M059J (cell line): ENCODE data around the gene ANP32B. TPM values are rescaled to one million over a fixed set of nuclear protein-coding genes. Genes with fewer than 3 reads are reported as not detected.
"Not testable (repeated sequence)": the region's sequence is repeated elsewhere in the genome, so short reads cannot be mapped to it uniquely, and the experiment has no call there.

Experiments used
- DNase-seq: peaks from one replicate; pipeline ENCODE4 v3.0.0-alpha.2; 2012; ENCODE audit warnings: low read depth
- total RNA-seq: library from RNA; depleted of rRNA; stranded (reverse); fragments of >200 nt; shearing (Covaris generic); gene quantifications from 2 replicates; pipeline ENCODE4 v1.2.3, GENCODE V29; 2014

The ANP32B gene
- total RNA-seq, 1 experiment from 2014 or later = 23.6 TPM

DNA sequence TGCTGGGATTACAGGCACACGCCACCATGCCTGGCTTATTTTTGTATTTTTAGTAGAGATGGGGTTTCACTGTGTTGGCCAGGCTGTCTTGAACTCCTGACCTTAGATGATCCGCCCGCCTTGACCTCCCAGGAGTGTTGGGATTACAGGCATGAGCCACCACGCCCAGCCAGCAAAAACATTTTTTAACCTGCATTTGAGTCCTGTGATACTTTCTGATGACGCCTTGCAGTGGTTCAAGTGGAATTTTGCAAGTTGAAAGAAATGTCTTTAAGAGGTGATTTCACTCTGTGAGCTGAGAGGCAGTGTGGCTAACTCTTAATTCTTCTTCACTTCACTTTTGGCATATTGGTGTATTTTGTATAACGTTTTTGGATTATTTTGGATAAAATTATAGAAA is 9.1 kb downstream of the ANP32B start:
- DNase-seq = no peak

DNA sequence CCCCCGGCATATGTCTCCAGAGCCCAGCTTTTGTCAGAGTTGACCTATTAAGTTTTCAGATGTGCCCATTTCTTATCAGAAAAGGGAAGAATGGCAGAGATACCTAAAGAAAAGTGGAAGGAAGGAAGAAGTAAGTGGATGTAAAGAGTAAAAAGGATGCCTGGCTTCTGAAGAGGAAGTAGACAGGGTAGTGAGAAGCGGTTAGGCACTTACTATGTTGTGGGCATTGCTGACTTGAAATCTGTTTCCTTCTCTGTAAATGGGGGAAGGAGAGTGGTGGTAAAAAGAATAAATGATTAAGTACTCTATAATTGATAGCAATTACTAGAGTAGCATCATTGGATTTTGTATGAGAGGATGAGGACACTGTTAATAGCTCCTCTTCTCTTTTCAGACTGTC is 9.9 kb downstream of the ANP32B start:
- DNase-seq = no peak

- no peak for DNase-seq
Measured at GRCh38 chr9:97994703-97995102, 11.6 kb downstream of the ANP32B start.

GRCh38 chr9:97996676-97997075 is 13.5 kb downstream of the ANP32B start:
- not testable (repeated sequence) for DNase-seq

DNA sequence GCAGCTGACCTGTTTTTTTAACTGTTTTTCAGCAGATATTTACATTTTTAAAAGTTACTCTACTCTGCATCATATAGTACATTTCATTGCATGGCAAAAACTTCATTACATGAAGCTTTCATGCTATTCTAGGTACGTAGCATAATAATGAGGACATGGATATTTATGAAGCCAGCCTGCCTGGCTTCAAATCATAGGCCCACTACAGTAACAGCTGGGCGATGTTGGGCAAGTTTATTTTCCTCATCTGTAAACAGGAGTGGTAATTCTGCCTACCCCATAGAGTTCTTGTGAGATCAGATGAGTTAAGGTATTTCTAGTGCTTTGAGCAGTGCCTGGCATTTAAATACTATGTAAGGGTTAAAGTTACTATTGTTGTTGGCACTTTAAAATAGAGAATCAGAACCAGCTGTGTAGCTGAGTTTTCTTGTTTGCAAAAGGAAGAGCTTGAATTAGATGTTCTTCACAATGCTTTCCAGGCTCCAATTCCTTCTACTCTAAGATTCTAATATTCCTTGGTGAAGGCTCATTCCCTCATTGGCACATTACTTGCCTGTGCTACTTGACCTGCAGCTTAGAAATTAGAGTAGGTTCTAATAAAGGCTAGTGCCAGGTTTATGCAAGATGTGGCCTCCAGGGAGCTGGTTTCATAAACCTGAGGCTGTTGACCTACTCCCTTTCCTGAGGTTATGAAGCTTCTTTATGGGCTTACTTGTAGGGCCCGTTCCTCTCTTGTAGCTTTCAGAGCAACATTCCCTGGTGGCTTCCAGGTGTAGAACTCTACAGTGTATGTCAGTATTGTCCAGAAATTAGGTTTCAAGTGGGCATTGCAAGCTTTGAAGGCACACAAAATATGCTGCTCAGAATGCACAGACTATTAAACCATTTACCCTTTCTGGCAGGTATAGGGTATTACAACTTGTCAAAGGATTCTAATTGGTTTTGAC is 14.5 kb downstream of the ANP32B start:
- DNase-seq = no peak

GRCh38 chr9:98002808-98003207 is 19.7 kb downstream of the ANP32B start:
- DNase-seq = no peak

- no peak for DNase-seq
Measured at GRCh38 chr9:98006127-98006796, 23.1 kb downstream of the ANP32B start.

- peak; percentile 36 for DNase-seq
Measured at GRCh38 chr9:98007251-98007928, 24.2 kb downstream of the ANP32B start.

DNA sequence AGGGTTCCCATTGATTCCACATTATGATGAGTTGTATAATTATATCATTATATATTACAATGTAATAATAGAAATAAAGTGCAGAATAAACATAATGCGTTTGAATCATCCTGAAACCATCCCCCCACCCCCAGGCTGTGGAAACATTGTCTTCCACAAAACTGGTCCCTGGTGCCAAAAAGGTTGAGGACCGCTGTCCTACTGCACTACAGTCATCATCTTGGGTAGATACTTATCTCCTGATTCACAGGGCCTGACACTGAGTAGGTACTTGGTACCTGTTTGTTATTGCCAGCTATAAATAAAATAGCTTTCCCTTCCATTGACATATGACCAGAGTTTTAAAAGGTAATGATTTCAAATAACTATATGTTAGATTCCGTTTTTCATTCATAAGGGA is 25.6 kb downstream of the ANP32B start:
- DNase-seq = no peak

- DNase-seq = no peak
Measured at GRCh38 chr9:98009437-98009836, 26.3 kb downstream of the ANP32B start.

- DNase-seq = peak; percentile 26
Measured at GRCh38 chr9:98009936-98010335, 26.8 kb downstream of the ANP32B start.

GRCh38 chr9:98010445-98010844 is 27.3 kb downstream of the ANP32B start:
- DNase-seq = peak; percentile 54

- no peak for DNase-seq
Measured at GRCh38 chr9:98011122-98011521, 28.0 kb downstream of the ANP32B start.

DNA sequence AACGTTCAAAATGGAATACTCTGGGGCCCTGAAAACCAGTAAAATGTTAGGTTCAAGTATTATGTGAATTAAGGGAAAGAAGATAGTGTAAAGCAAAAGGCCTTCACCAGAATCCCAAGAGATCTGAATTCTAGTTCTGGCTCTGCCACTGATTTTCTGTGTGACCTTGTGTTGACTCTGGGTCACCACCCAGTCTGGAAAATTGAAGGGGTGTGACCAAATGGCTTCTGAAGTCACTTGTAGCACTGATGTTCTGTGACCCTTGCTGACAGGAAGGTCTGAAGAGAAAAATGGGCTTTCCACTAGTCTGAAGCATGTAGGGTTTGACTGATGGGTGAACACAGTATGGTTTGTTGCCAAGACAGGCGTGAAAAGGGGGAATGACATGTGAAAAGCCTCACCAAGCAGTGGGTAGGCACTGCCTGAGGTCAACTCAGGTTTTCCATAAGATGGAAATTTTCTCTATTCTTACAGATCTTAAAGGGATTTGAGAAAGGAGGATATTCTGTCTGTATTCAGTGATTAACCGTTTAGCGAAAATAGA is 33.1 kb downstream of the ANP32B start:
- DNase-seq = no peak

- no peak for DNase-seq
Measured at GRCh38 chr9:98017306-98017705, 34.2 kb downstream of the ANP32B start.

- no peak for DNase-seq
Measured at GRCh38 chr9:98018347-98018746, 35.2 kb downstream of the ANP32B start.

DNA sequence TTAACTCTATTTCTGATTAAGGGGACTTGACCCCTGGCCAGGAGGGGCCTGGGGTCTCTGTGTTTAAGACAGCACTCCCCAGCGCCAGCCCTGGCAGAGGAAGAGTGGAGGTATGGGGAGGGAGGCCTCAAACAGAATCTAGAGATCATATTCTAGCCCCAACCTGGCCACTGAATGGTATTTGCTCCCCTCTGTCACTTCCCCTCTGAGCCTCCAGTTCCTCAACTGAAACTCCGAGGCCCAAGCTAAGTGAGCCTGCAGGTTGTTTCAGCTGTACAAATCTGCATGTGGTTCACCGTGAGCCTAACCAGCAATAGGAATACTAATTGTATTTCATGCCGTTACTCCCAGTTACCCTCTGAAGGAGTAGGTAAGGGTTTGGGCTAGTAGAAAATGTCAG is 36.0 kb downstream of the ANP32B start:
- no peak for DNase-seq

GRCh38 chr9:98019869-98020268 is 36.7 kb downstream of the ANP32B start:
- DNase-seq = not testable (repeated sequence)

- no peak for DNase-seq
Measured at GRCh38 chr9:98020476-98021145, 37.5 kb downstream of the ANP32B start.

DNA sequence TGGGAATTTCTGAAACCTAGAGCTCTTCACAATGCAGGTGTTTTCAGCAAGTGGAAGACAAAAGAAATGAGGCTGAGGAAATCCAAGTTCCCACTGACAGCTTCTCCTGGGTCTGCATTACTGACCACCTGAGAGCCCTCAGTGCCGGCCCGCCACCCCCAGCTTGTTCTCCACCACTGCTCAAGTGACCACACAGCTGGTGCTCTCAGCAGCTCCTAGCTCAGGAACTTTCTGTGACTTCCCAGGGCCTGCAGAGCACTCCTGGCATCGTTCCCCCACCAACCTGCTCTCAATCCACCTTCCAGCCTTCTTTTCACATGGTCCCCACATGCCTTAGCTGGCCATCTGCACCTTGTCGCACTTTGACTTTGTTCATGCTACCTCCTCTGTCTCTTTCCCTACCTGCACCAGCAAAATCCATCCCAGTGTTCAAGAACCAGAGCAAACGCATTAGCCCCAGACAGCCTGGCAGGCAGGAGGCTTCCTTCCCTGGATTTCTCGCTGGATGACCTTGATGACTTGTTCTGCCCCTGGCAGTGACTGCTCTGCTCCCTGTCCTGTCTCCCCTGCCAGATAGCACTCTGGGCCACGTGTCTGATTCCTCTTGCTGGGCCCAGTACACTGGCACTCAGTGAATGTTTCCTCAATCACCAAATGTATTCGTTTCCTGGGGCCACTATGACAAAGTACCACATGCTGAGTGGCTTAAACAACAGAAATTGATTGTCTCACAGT is 38.3 kb downstream of the ANP32B start:
- peak; percentile 58 for DNase-seq

DNA sequence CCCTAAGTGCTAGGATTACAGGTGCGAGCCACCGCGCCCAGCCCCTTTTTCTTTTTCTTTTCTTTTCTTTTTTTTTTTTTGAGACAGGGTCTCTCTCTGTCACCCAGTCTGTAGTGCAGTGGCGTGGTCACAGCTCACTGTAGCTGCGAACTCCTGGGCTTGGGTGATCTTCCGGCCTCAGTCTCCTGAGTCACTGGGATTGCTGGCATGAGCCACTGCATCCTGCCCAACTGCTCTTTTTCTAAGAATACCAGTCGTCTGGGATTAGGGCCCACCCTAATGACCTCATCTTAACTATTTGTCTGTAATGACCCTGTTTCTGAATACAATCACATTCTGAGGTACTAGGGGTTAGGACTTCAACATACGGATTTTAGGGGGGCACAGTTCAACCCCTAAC is 39.3 kb downstream of the ANP32B start:
- peak; percentile 69 for DNase-seq
